Endothelial cell of umbilical vein (primary cell): ENCODE data around the gene MPPE1. TPM values are rescaled to one million over a fixed set of nuclear protein-coding genes. Genes with fewer than 3 reads are reported as not detected.

ENCODE experiments used
- BruUV-seq: library from RNA; stranded (reverse); fragments of 400-500 nt; replicated peaks from 2 replicates; lab custom pipeline; 2021; lab: Mats Ljungman, UMichigan
- CTCF ChIA-PET: fragments of 300-600, 350-600 bp; sonication (Branson Sonifier 250); formaldehyde crosslinking; loops from one replicate; lab custom pipeline; 2021; ENCODE audit warnings: antibody characterized with exemption, inconsistent platforms; lab: Charles Lee
- POLR2A ChIA-PET: fragments of 300-600, 350-600 bp; sonication (Branson Sonifier 250); formaldehyde crosslinking; loops from one replicate; lab custom pipeline; 2021; ENCODE audit warnings: antibody characterized with exemption, inconsistent platforms; lab: Charles Lee
- DNase-seq: peaks from one replicate; pipeline ENCODE4 v3.0.0-alpha.2; 2011; ENCODE audit warnings: low read depth, low spot score
- FAIRE-seq: peaks from 2 replicates; lab custom pipeline; 2011; peaks lifted over from hg19 to GRCh38; lab: Jason Lieb, UNC
- H2AFZ ChIP-seq: 2 replicates; pipeline ENCODE4 v1.6.0; 2012; ENCODE audit warnings: low read depth, low read length, control low read depth, inconsistent platforms
- H3K27ac ChIP-seq: 2 replicates; pipeline ENCODE4 v1.5.1; 2011; ENCODE audit warnings: low read depth, mild to moderate bottlenecking, control low read depth, low read length, moderate library complexity; ENCODE audit not compliant: insufficient read depth
- H3K27me3 ChIP-seq, 2 experiments: 2 replicates each; pipeline versions ENCODE4 v1.6.0 to v1.6.1; 2011; ENCODE audit warnings: low read length in 2 of 2, mixed read lengths in 1 of 2; ENCODE audit not compliant: control insufficient read depth in 2 of 2, insufficient read depth in 2 of 2
- H3K36me3 ChIP-seq, 2 experiments: 2 replicates in 1 of 2; 3 replicates in 1 of 2; pipeline ENCODE4 v1.5.1; 2011; ENCODE audit warnings: low read length in 2 of 2, mild to moderate bottlenecking in 1 of 2, moderate library complexity in 1 of 2; ENCODE audit not compliant: control insufficient read depth in 2 of 2, insufficient read depth in 2 of 2; ENCODE audit errors: extremely low read depth in 1 of 2
- H3K4me1 ChIP-seq: 3 replicates; pipeline ENCODE4 v1.5.1; 2011; ENCODE audit warnings: mild to moderate bottlenecking, low read length; ENCODE audit not compliant: control insufficient read depth, insufficient read depth; ENCODE audit errors: extremely low read depth
- H3K4me2 ChIP-seq: 2 replicates; pipeline ENCODE4 v1.6.1; 2011; ENCODE audit warnings: low read length, control low read depth, mixed read lengths; ENCODE audit not compliant: insufficient read depth
- H3K4me3 ChIP-seq, 3 experiments: fragments of 200-600 bp in 1 of 3; sonication (generic), shearing (Covaris generic) in 1 of 3; replicated peaks in 1 of 3; 2 replicates each; pipeline ENCODE4 v1.5.1; 2011 to 2016; ENCODE audit warnings: control low read depth in 3 of 3, low read length in 3 of 3, mild to moderate bottlenecking in 2 of 3, inconsistent platforms in 1 of 3, low read depth in 1 of 3, moderate library complexity in 1 of 3; ENCODE audit not compliant: insufficient read depth in 1 of 3
- H3K79me2 ChIP-seq: 2 replicates; pipeline ENCODE4 v1.6.0; 2012; ENCODE audit warnings: low read length, inconsistent platforms; ENCODE audit not compliant: control insufficient read depth, insufficient read depth
- H3K9ac ChIP-seq: replicated peaks from 2 replicates; pipeline ENCODE3; 2011; ENCODE audit warnings: low read length, control low read depth; ENCODE audit not compliant: insufficient read depth; ENCODE audit errors: extremely low read depth
- H3K9me1 ChIP-seq: replicated peaks from 3 replicates; pipeline ENCODE4 v1.6.0; 2011; ENCODE audit warnings: mild to moderate bottlenecking, low read length; ENCODE audit not compliant: control insufficient read depth, insufficient read depth; ENCODE audit errors: extremely low read depth
- H3K9me3 ChIP-seq: replicated peaks from 2 replicates; pipeline ENCODE4 v1.5.1; 2012; ENCODE audit warnings: low read length, inconsistent platforms; ENCODE audit not compliant: control insufficient read depth, insufficient read depth
- H4K20me1 ChIP-seq: replicated peaks from 2 replicates; pipeline ENCODE3; 2011; ENCODE audit warnings: mild to moderate bottlenecking, low read length; ENCODE audit not compliant: control insufficient read depth, insufficient read depth; ENCODE audit errors: extremely low read depth
- CTCF ChIP-seq, 2 donors: IDR thresholded peaks; 1 replicate in 1 of 2; 2 replicates in 1 of 2; pipeline ENCODE4 v1.5.1; 2011; ENCODE audit warnings: low read length in 2 of 2, mild to moderate bottlenecking in 2 of 2, moderate library complexity in 2 of 2, control low read depth in 1 of 2, inconsistent platforms in 1 of 2, low read depth in 1 of 2; ENCODE audit not compliant: insufficient read depth in 1 of 2; ENCODE audit errors: extremely low read depth in 1 of 2
- EZH2 ChIP-seq: IDR thresholded peaks from 2 replicates; pipeline ENCODE4 v1.6.1; 2012; ENCODE audit warnings: borderline replicate concordance, low read depth, mild to moderate bottlenecking, moderate library complexity, low read length, inconsistent platforms; ENCODE audit not compliant: severe bottlenecking
- FOS ChIP-seq: IDR thresholded peaks from 2 replicates; pipeline ENCODE4 v1.6.1; 2011; ENCODE audit warnings: mild to moderate bottlenecking, low read length, moderate library complexity, borderline replicate concordance; ENCODE audit not compliant: insufficient read depth
- GATA2 ChIP-seq: IDR thresholded peaks from 2 replicates; pipeline ENCODE4 v1.7.0; 2011; ENCODE audit warnings: low read depth, mild to moderate bottlenecking, moderate library complexity, mixed read lengths, low read length; ENCODE audit not compliant: insufficient read length, insufficient read depth
- JUN ChIP-seq: IDR thresholded peaks from 2 replicates; pipeline ENCODE4 v1.6.1; 2011; ENCODE audit warnings: borderline replicate concordance, low read depth; ENCODE audit not compliant: insufficient read length, insufficient read depth
- MAX ChIP-seq: IDR thresholded peaks from 2 replicates; pipeline ENCODE4 v1.6.1; 2011; ENCODE audit not compliant: insufficient read depth, insufficient read length
- MYC ChIP-seq: IDR thresholded peaks from one replicate; pipeline ENCODE4 v1.6.1; 2011; ENCODE audit warnings: mild to moderate bottlenecking, low read depth, low read length
- POLR2A ChIP-seq: IDR thresholded peaks from 2 replicates; pipeline ENCODE4 v1.6.1; 2012; ENCODE audit warnings: low read depth, mild to moderate bottlenecking, control low read depth, low read length
- POLR2AphosphoS5 ChIP-seq: IDR thresholded peaks from 2 replicates; pipeline ENCODE4 v1.6.1; 2012; ENCODE audit warnings: low read depth, mild to moderate bottlenecking, control low read depth, low read length, moderate library complexity; ENCODE audit not compliant: insufficient read depth
- dilution Hi-C: fragments of 300-500 bp; cut with MboI; formaldehyde crosslinking; loops from one replicate; pipeline ENCODE4 v1.15.0; 2019; ENCODE audit warnings: low sequenced_read_pairs; ENCODE audit not compliant: extremely low pct_ligation_motif_present
- intact Hi-C: fragments of 100-400 bp; cut with micrococcal nuclease; formaldehyde crosslinking; loops from one replicate; pipeline ENCODE4 v1.10.0; 2022
- polyA plus RNA-seq, 4 experiments: library from polyadenylated mRNA; depleted of rRNA in 3 of 4; stranded (reverse) in 3 of 4; unstranded in 1 of 4; fragments of >200 nt; gene quantifications; 2 replicates each; pipeline versions ENCODE4 v1.2.1 to v1.2.3, GENCODE V29; 2011 to 2012; ENCODE audit warnings: missing spikeins in 1 of 4
- total RNA-seq: library from RNA; stranded (reverse); gene quantifications from 2 replicates; pipeline ENCODE4 v1.2.3, GENCODE V29; 2021

Gene MPPE1
- total and polyA plus RNA-seq, 2 donors (not counting 3 experiments of a cell fraction or from before 2014, with no cell fraction given): 13.4 to 30.6 TPM

GRCh38 chr18:11885278-11885947, 22.7 kb downstream of the MPPE1 start:
- no TSS peak for BruUV-seq
- dilution Hi-C loops: no loop called here
- Histone ChIP-seq H3K4me3 (no peak overlapping the region), H3K9me3 (no peaks in the 10 kb centered on the region), H3K27me3 (no peaks in the 10 kb centered on the region), H2AFZ (no peak overlapping the region), H3K4me1 (no peaks in the 10 kb centered on the region), H3K9ac (no peak overlapping the region), H3K4me2 (no peak overlapping the region), H3K9me1 (no peaks in the 10 kb centered on the region), H3K27ac (no peak overlapping the region), H3K79me2 (no peaks in the 10 kb centered on the region), H4K20me1 (no peaks in the 10 kb centered on the region), H3K36me3 (no peaks in the 10 kb centered on the region)
- CTCF ChIA-PET: no interaction called here
- no peak for FAIRE-seq
- POLR2A ChIA-PET: interaction anchor here (0.8 kb wide), 1 partner anchor 9 kb away, joined by 3 read pairs; no protein-coding TSS in a partner anchor
- no peak for DNase-seq
- TF ChIP-seq EZH2 (no peak), CTCF (IDR thresholded peaks at IDR 0.05; ENCODE audit: extremely low read depth in 1 of 2, insufficient read depth in 1 of 2, low read depth in 1 of 2, low read length in 2 of 2) (no peak), MAX (no peak), MYC (no peak), POLR2A (no peak), FOS (no peak), GATA2 (no peak), JUN (no peak), POLR2AphosphoS5 (no peak)
- intact Hi-C loops: no loop called here
